Fibroblast of skin of left biceps (primary cell): ENCODE measurements around the gene TICRR.
A peak's percentile ranks its signal among the peaks of the same experiment; 100 is the strongest.

ENCODE experiments used
- DNase-seq, 2 experiments: peaks; one replicate each; pipeline ENCODE4 v3.0.0-alpha.2; 2013; ENCODE audit warnings: low read depth in 2 of 2

Gene TICRR

DNA sequence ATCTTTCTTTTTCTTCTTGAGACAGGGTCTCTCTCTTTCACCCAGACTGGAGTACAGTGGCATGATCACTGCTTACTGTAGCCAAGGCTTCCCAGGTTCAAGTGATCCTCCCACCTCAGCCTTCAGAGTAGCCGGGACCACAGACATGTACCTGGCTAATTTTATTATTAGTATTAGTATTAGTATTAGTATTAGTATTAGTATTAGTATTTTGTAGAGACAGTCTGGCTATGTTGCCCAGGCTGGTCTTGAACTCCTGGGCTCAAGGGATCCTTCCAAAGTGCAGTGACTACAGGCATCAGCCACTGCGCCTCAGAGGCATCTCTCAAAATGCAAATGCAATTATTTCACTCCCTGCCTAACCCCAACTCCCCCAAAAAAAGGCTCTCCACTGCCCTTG, 78.3 kb downstream of the TICRR start:
- DNase-seq = no peak

DNA sequence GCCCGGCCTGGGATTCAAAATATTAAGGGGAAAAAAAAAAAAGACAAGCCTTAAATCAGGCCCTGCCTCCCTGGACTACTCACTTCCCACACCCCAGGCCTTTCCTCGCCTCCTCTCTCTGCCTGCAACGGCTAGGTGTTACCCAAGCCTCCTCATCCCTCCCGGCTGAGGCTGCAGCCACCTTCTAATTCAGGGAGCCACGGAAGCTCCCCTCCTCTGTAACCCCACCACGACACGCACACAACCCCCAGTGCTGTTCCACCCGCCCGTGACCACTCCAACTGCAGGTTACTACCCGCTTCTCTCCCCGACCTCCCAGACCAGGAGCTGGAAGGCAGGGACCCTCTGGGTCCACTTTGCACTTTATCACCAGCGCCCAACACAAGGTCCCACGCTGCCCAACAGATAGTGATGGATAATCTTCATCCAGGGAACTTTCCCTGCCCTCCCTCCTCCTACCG, 79.1 kb downstream of the TICRR start:
- no peak for DNase-seq

- peak; percentile 28 to 33 for DNase-seq
These were observed 79.9 kb downstream of the TICRR start, which contains the start of gene KIF7 for GRCh38 chr15:89654847-89655805. KIF7 (minus strand) TSS chr15:89655467; CDS start chr15:89652930, 2,537 bp downstream.

DNA sequence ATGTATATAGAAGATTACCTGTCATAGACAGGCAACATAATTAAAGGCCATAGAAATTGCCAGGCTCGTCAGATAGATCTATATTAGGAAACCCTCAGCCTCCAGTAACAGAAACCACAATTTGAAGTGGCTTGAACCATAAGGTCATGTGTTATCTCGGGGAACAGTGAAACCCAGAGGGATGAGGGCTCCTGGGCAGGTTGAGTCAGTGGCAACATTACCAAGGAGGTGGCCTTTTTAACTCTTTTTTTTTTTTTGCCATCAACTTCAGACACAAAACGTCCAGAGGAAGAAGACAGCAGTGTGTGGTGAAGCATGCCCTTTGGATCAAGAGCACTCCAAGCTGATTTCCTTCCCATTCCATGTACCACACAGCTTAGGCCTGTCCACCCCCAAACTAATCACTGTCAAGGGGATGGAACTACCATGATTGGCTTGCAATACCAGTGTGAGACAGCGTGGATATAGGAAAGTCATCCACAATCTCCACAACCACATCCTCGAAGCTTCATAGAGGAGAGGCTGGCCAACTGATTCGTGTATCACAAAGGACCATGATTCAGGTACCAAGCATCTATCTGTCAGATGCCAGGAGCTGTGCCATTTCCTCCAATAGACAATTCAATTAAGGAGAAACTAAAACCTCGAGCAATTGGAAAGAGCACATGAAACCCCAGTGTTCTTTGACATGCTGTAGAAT, 81.0 kb downstream of the TICRR start:
- DNase-seq = no peak

DNA sequence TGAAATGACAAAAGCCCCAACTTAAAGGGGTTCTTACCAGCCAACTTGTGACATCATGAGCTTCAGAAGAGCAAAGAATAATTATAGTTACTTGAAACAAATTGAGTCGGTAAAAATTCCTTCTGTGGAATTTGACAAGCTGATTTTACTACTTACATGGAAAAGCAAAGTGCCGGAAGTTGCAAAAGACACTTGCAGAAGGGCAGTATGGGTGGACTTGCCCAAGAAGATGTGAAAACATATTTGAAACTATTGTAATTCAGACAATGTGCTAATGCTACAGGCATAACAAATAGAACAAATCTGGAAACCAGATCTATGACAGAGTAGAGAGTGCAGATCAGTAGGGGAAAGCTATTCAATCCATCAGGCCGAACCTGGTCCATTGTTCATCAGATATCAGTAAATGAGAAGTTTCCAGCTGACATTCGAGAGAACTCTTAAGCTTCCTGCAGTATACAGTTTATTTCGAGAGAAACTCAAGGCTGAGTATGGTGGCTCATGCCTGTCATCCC, 82.5 kb downstream of the TICRR start:
- no peak for DNase-seq

DNA sequence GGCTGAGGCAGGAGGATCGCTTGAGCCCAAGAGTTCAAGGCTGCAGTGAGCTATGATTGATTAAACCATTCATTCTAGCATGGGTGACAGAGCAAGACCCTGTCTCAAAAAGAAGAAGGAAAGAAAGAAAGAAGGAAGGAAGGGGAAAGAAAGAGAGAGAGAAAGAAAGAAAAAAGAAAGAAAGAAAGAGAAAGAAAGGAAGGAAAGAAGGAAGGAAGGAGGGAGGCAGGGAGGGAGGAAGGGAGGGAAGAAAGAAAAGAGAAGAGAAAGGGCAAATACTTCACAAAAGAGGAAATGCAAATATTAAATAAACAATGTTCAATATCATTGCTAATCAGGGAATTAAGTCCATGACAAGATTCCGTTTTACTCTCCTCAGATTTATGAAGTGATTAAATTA, 84.0 kb downstream of the TICRR start:
- no peak for DNase-seq

DNA sequence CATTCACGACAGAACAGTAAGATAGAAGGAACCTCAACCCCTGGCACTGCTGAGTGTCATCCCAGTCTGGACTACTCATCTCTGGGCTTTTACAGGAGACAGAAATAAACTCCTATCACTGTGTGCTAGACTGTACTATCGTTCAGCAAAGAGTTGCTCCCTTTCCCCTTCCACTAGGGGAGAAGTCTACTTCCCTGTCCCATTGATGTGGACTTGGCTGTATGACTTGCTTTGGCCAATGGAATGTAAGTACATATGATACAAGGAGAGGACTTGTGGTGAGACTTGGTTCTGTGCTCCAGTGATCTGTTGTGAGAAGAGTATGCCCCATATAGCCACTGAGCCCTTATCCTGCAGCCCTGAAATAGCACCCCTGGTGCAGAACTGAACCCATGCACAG, 85.3 kb downstream of the TICRR start:
- no peak for DNase-seq

DNA sequence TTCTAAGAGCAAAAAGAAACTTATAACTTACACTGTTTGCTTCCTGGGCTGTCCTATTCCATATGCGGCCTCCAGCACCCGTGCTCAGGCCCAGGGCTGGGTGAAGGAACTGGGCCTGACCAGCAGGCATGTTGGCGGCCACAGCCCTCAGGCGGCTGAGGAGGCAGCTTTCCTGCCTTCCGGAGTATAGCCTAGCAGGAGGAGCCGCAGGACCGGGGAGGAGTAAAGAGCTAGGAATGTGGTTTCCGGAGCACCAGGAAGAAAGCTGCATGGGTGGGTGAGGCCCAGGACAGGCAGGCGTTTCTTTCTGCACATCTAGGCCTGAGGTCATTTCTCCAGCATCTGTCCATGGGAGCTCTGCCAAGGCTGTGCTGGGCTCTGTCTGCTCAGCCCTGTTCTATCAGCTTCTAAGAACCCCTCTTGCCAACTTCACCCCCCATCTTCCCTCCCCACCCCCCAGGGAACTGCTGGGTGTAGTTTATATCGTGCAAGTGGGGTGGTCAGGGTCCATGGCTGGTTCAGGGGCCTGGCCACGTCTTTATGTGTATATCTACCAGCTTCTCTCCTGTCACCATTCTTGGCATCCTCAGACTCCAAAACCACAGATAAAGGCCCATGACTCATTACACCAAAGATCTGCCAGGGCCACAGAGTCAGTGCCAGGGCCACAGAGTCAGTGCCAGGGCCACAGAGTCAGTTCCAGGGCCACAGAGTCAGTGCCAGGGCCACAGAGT, 87.8 kb downstream of the TICRR start:
- peak; percentile 70 to 72 for DNase-seq

DNA sequence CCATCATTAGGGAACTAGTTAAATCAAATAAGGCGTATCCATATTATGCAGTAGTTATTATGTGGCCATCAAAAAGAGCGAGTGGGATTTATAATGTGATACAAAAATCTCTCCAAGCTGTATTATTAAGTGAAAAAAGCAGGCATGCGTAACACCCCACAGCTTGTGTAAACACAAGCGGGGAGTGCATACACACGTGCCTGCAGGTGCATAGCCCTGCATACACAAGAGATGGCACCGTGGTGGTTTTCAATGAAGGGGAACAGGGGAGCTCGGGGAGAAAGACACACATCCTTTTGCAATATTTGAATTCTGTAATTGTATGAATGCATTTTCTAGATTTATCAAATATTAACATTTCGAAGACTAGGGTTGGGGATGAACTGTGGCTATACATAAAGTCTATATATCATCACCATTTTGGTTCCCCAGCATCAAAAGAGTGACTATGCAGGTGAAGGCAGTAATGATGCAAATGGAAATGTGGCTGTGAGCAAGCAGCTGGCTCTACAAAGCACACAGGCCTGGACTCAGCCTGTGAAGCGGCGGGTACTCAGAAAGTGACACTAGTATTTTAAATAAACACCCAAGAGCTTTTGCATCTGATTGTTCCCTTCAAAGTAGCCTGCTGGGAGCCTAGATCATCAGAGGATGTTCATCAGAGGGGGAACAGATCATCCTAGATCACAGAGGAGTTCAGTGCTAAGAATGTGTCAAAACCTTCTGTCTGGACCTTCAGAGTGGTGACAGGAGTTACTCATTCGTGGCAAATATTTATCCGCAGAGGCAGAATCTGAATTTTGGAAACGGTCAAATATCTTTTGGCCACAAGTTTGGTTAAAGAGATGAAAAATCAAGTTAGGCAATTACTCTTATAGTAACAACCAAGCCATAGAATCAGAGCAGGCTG, 89.4 kb downstream of the TICRR start:
- DNase-seq = no peak

- DNase-seq = no peak
These were observed 90.3 kb downstream of the TICRR start for GRCh38 chr15:89665449-89666181.

- DNase-seq = no peak
These were observed 91.1 kb downstream of the TICRR start for GRCh38 chr15:89666184-89666857.

DNA sequence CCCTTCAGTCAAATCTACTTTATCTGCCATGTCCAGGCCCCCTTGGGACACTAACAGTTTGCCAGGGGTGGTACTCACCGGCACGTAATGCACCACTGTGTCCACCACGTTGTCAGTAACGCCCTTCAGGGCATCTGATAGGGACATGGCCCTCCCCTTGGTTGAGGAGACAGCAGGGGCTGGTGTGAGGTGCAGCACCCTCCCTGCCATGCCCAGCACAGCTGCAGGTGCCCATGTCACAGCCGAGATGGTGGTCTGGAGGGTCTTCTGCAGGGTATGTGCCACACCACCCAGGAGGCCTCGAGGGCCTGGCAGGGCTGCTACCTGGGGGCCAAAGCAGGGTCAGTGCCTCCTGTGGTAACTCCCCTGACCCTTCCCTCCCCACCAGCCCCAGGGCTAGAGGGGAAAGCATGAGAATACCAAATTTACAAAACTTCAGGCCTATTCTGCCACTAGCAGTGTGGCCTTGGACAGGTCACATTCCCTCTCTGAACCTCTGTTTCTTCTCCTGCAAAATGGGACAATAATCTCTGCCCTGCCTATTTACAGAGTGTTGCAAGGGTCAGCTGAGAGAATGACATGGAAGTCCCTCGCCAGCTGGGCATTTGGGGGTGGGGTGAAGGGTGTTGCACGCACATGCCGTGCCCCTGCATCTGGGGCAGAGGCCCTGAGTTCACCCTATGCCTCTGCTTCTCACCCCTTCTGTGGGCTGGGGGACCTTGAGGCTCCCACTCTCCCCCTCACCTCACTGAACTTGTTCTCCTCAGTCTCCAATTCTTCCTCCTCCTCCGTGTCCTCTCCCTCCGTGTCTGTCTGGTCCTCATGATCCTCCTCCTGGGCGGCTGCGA, 91.8 kb downstream of the TICRR start:
- DNase-seq = no peak

DNA sequence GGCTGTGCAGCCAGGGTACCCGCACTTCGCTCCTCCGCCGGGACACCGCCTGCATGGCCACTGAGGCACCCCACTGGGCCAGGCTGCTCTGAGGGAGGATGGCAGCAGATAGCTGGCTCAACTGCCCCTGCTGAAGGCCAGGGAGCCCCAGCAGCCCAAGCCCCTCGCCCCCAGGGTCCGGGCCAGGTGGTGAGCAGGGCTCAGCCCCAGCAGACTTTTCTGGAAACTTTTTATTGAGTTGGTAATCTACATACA, 92.4 kb downstream of the TICRR start:
- no peak for DNase-seq

DNA sequence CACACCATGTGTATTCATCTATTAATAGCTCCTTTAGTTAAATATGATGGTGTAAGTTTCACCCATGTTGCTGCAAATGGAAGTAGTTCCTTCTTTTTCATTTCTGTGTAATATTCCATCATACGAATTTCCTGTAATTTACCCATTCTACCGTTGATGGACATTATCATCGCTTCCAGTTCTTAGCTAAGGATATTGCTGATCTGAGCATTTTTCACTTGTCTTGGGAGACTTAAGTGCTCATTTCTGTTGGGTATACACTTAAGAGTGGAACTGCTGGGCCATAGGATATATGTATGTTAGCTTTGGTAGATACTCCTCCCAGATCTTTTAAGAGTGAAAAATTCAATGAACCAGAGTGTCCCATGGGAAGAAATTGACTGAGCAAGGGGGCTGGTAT, 92.9 kb downstream of the TICRR start:
- no peak for DNase-seq

- no peak for DNase-seq
These were observed 94.1 kb downstream of the TICRR start for GRCh38 chr15:89669309-89669865.

DNA sequence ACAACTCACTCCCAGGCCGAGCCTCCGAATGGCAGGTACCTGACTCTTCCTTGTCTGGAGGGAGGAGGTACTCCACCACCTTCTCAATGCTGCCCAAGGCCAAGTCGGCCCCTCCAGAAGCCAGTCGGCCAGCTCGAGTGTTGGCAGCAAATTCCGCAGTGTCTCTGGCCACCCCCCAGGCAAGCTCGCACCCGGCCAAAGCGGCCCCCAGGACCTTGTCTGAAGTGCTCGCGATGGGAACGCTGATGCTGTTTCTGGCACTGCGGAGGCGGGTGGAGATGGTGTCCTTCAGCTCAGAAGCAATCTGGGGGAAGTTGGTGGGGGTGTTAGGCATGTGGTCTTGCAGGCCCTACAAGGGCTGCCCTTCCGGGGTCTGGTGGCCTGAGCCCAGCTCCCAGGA, 94.7 kb downstream of the TICRR start:
- DNase-seq = no peak

- no peak for DNase-seq
These were observed 95.8 kb downstream of the TICRR start for GRCh38 chr15:89670971-89671560.

GRCh38 chr15:89671687-89672086, 96.4 kb downstream of the TICRR start:
- DNase-seq = no peak
